ENCODE measurements around the gene IPO13.
A peak's percentile ranks its signal among the peaks of the same experiment; 100 is the strongest.

Gene IPO13

DNA sequence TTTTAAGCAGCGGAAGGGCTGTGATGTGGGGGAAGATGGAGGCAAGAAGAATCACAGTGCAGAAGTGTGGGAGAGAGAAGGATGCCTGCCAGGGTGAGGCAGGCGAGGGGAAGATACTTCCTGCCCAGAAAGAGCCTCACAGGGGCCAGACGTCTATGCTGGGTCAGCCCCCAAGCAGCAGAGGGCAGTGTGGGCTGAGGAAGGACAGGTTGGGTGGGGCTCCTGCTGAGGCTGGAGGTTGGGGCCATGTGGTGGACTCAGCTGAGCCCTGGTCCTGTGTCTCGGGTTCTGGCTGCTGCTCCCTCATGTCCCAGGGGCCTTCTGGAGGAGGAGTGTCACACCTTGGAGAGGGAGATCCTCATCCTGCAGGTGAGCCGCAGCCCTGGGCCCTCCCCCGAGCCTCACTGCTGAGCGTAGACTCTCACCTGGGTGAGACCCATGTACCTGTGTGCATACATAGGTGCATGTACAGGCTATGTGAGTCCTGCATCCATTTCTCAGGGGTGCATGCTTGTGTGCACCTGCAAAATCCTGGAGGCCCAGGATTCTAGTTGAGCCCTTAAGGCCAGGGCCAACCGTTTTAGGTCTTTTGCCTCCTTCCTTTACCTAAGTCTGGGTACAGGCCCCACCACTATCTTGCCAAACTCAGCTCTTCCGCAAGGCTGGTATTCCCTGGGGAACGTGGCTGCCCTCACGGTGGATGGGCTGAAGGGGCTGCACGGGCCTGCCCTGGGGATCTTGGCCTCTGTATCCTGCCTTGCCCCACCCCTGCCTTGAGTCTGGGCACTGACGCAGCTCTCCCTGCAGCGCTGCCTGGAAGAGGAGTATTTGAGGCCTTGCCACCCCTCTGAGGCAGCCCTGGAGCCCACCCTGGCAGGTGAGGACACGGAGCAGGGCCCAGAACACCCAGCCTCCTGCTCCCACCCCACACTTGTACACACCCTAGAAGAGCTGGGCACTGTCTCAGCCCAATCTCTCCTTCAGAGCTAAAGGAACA is 48.3 kb downstream of the IPO13 start:
- no peak overlapping the region for H3K9ac ChIP-seq
- no peaks in the 10 kb centered on the region for H3K9me3 ChIP-seq (ENCODE audit: control insufficient read depth, low read length)
- H2AFZ ChIP-seq: no peak overlapping the region
- peaks cover 2% of the 10 kb centered on the region for H3K4me1 ChIP-seq
- no peak overlapping the region for H3K27ac ChIP-seq
- TF ChIP-seq, protein P1, sequence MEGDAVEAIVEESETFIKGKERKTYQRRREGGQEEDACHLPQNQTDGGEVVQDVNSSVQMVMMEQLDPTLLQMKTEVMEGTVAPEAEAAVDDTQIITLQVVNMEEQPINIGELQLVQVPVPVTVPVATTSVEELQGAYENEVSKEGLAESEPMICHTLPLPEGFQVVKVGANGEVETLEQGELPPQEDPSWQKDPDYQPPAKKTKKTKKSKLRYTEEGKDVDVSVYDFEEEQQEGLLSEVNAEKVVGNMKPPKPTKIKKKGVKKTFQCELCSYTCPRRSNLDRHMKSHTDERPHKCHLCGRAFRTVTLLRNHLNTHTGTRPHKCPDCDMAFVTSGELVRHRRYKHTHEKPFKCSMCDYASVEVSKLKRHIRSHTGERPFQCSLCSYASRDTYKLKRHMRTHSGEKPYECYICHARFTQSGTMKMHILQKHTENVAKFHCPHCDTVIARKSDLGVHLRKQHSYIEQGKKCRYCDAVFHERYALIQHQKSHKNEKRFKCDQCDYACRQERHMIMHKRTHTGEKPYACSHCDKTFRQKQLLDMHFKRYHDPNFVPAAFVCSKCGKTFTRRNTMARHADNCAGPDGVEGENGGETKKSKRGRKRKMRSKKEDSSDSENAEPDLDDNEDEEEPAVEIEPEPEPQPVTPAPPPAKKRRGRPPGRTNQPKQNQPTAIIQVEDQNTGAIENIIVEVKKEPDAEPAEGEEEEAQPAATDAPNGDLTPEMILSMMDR (IDR thresholded peaks at IDR 0.05): peak; percentile 9
- no peaks in the 10 kb centered on the region for H3K79me2 ChIP-seq
- H3K4me3 ChIP-seq (ENCODE audit: low read depth, low read length): no peak overlapping the region
- no peaks in the 10 kb centered on the region for H3K36me3 ChIP-seq (ENCODE audit: control insufficient read depth, insufficient read depth, low read length)
- H3K27me3 ChIP-seq (ENCODE audit: control insufficient read depth, insufficient read depth, low read length): no peaks in the 10 kb centered on the region
- H3K4me2 ChIP-seq (ENCODE audit: low read length): no peak overlapping the region

DNA sequence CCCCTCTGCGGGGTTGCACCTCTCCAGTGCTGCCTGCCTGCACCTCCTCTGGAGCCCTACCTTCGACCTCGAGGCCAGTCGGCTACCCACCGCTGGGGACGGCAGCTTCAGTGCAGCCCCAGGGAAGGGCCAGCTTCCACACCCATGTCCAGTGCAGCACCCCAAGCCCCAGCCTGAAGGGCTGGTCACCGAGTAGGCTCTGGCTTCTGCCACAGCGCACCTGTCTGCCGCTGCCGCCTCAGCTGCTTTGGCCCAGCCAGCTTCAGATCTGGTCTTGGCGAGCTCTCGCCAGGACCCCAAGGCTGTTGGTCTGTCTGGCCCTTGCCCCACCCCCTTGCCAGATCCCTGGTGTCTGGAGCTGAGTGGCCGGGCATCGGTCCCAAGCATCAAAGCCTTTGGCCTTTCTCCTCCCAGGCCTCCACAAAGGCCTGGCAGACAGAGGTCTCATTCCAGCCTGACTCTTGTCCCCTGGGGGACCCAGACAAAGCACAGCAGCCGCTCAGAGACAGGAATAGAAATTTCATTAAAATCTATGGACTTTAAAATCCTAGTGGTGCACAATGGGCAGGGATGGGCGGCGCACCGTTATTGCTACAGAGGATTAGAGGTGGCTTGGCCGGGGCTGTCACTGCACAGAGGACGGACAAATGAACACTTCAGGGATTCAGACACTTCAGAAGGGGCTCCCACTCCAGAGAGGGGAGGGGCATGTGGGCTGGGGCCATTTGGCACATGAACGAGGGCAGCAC is 49.4 kb downstream of the IPO13 start:
- Histone ChIP-seq H3K9me3 (ENCODE audit: control insufficient read depth, low read length) (no peaks in the 10 kb centered on the region), H3K4me3 (ENCODE audit: low read depth, low read length) (no peak overlapping the region), H2AFZ (no peak overlapping the region), H3K9ac (no peak overlapping the region), H3K4me1 (no peaks in the 10 kb centered on the region), H3K27me3 (ENCODE audit: control insufficient read depth, insufficient read depth, low read length) (no peaks in the 10 kb centered on the region), H3K79me2 (no peaks in the 10 kb centered on the region), H3K27ac (no peak overlapping the region), H3K36me3 (ENCODE audit: control insufficient read depth, insufficient read depth, low read length) (no peaks in the 10 kb centered on the region), H3K4me2 (ENCODE audit: low read length) (no peak overlapping the region)
- TF ChIP-seq, protein P1 (IDR thresholded peaks at IDR 0.05): no peak

DNA sequence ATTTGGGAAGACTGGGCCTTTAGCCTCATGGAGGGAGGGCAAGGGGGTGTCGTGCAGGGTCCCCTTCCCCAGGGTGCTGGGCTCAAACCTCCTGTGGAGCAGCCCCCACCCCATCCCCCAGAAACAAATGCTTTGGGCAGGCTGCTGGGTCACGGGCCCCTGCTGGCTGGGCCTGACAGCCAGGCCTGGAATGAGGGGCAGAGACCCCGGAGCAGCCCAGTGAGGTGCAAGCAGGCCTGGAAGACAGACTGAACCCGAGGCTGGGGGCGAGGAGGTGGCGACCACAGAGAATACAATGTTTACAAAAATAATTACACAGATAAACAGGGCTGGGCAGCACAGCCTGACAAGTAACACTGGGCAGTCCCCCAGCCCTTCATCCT is 50.0 kb downstream of the IPO13 start:
- Histone ChIP-seq H3K79me2 (no peaks in the 10 kb centered on the region), H3K4me3 (ENCODE audit: low read depth, low read length) (no peak overlapping the region), H2AFZ (no peak overlapping the region), H3K9ac (no peak overlapping the region), H3K27ac (no peak overlapping the region), H3K36me3 (ENCODE audit: control insufficient read depth, insufficient read depth, low read length) (no peaks in the 10 kb centered on the region), H3K4me2 (ENCODE audit: low read length) (no peak overlapping the region), H3K4me1 (no peaks in the 10 kb centered on the region), H3K27me3 (ENCODE audit: control insufficient read depth, insufficient read depth, low read length) (no peaks in the 10 kb centered on the region), H3K9me3 (ENCODE audit: control insufficient read depth, low read length) (no peaks in the 10 kb centered on the region)
- TF ChIP-seq, protein P1 (IDR thresholded peaks at IDR 0.05): no peak

DNA sequence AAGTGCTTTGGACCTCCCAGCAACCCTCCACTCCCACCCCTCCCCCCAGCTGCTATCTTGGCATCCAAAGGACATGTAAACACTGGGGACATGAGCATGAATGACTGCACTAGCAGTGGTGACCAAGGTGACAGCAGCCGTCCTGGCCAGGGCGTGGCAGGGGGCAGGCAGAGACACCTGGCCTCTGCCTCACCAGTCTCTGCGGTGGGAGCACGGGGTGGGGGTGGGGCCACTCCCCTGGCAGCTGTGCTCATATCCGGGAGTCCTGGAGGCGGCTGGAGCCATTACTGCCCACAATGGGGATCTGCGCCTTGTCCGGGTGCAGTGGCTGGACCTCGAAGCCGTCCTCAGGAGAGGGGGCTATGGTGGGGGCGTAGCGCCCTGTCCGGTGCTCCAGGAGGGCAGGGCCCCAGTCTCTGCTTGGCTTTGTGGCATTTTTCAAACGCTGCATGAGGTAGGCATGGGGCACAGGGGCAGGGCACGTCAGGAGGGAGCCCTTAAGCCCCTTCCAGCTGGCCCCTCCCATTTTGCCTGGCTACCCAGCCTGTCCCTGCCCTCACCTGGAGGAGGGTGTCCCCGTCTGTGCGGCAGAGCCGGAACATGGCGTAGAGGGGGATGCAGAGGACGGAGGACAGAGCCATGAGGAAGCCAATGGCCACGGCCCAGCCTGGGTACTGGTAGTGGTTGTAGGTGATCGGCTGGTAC is 50.7 kb downstream of the IPO13 start:
- Histone ChIP-seq H3K9me3 (ENCODE audit: control insufficient read depth, low read length) (no peaks in the 10 kb centered on the region), H3K4me3 (ENCODE audit: low read depth, low read length) (no peak overlapping the region), H3K4me2 (ENCODE audit: low read length) (no peak overlapping the region), H3K27me3 (ENCODE audit: control insufficient read depth, insufficient read depth, low read length) (no peaks in the 10 kb centered on the region), H3K79me2 (no peaks in the 10 kb centered on the region), H3K4me1 (no peaks in the 10 kb centered on the region), H3K9ac (no peak overlapping the region), H2AFZ (peak overlapping the region; percentile 42), H3K27ac (no peak overlapping the region), H3K36me3 (ENCODE audit: control insufficient read depth, insufficient read depth, low read length) (no peaks in the 10 kb centered on the region)
- TF ChIP-seq, protein P1 (IDR thresholded peaks at IDR 0.05): no peak

Measured in parathyroid adenoma (tissue), 2 donors.